Measurements from ENCODE around the gene AMPH. TPM values are rescaled to one million over a fixed set of nuclear protein-coding genes. Genes with fewer than 3 reads are reported as not detected.

Gene AMPH
- total and polyA plus RNA-seq, 7 experiments from 2014 or later: 0.11 to 0.28 TPM; not detected in 5

DNA sequence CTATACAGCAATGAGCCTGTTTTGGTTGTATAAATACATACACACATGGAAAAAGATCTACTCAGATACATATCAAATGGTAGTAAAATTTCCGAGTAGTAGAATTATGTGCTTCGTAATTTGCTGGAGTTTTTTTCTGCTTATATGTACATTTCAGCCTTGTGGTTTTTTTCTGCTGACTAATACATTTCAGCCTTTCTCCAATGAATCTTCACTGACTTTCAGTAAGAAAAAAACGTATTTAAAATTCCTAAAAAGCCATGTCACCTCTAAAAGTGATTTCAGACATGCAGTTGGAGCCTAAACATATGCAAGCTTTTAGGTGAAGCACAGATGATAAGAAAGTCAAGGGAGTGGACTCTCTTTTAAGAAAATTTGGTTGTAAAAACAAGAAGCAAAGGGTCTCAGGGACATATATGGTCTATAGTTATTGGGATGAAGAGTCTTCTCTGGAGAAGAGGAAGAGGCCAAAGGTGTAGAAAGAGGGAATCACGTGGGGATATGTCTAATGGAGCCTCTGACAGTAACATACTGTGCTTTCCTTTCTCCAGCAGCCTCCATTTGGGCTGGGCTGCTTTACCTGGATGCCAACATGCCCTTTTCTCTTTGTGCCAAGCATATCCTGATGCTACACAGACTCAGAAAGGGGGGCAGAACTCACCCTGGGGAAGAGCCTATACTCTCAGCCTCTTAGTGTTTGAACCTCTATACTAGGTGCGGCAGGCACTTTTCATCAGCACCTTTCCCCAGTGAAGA is 2.4 kb downstream of the AMPH start:
- Histone ChIP-seq H3K36me3 (ENCODE audit: control insufficient read depth in 2 of 3, insufficient read depth in 3 of 3, low read length in 3 of 3) (no peaks in the 10 kb centered on the region), H3K9me3 (ENCODE audit: control insufficient read depth in 2 of 3, low read length in 3 of 3) (no peaks in the 10 kb centered on the region), H3K4me3 (ENCODE audit: low read length) (no peak overlapping the region), H3K27ac (ENCODE audit: low read depth, low read length) (no peak overlapping the region), H3K27me3 (ENCODE audit: control insufficient read depth in 2 of 2, insufficient read depth in 2 of 2, low read length in 2 of 2) (no peaks in the 10 kb centered on the region), H3K4me1 (ENCODE audit: control insufficient read depth in 2 of 2, insufficient read depth in 2 of 2, low read length in 2 of 2) (no peaks in the 10 kb centered on the region)
- POLR2A ChIA-PET: no interaction called here
- Mint-ChIP-seq H3K9me3 (peaks cover 0 to 26% (median 14%) of the 10 kb centered on the region in 11 donors), H3K4me3 (peak overlapping the region in 1 of 10 donors; percentile 76), H3K27me3 (peaks cover 35 to 76% (median 67%) of the 10 kb centered on the region in 5 donors), H3K36me3 (peaks cover 0 to 4% (median 0%) of the 10 kb centered on the region in 5 donors), H3K4me1 (peaks cover 0 to 22% (median 11%) of the 10 kb centered on the region in 7 donors), H3K27ac (no peak overlapping the region)
- CTCF ChIA-PET: no interaction called here
- DNase-seq: no peak
- ATAC-seq: no peak
- intact Hi-C loops (cut with micrococcal nuclease): no loop called here

DNA sequence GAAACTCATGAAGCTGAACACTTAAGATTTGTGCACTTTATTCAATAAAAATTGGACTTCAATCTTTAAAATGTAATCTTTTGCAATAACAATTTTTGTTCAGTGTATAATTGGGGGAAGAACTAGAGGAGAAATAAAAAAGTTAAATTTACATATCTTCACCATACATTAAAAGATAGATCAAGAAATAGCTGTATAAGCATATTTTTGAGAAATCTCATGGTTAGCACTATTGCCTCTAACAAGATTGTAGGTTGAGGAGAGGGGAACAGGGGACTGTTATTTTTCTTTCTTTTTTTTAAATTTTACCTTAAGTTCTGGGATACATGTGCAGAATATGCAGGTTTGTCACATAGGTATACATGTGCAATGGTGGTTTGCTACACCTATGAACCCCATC is 5.3 kb downstream of the AMPH start:
- H3K36me3 Mint-ChIP-seq: peaks cover 0 to 7% (median 0%) of the 10 kb centered on the region in 5 donors
- POLR2A ChIA-PET: no interaction called here
- intact Hi-C loops (cut with micrococcal nuclease): no loop called here
- no peaks in the 10 kb centered on the region for H3K27me3 ChIP-seq (ENCODE audit: control insufficient read depth in 2 of 2, insufficient read depth in 2 of 2, low read length in 2 of 2)
- H3K4me1 Mint-ChIP-seq: peaks cover 0 to 15% (median 11%) of the 10 kb centered on the region in 7 donors
- ATAC-seq: no peak
- H3K27ac ChIP-seq (ENCODE audit: low read depth, low read length): no peak overlapping the region
- H3K36me3 ChIP-seq (ENCODE audit: control insufficient read depth in 2 of 3, insufficient read depth in 3 of 3, low read length in 3 of 3): no peaks in the 10 kb centered on the region
- H3K9me3 Mint-ChIP-seq: peaks cover 0 to 33% (median 14%) of the 10 kb centered on the region in 11 donors
- no peak overlapping the region for H3K4me3 Mint-ChIP-seq
- no peak for DNase-seq
- peaks cover 31 to 76% (median 60%) of the 10 kb centered on the region in 5 donors for H3K27me3 Mint-ChIP-seq
- H3K9me3 ChIP-seq (ENCODE audit: control insufficient read depth in 2 of 3, low read length in 3 of 3): no peaks in the 10 kb centered on the region
- H3K27ac Mint-ChIP-seq: no peak overlapping the region
- CTCF ChIA-PET: no interaction called here
- H3K4me3 ChIP-seq (ENCODE audit: low read length): no peak overlapping the region
- H3K4me1 ChIP-seq (ENCODE audit: control insufficient read depth in 2 of 2, insufficient read depth in 2 of 2, low read length in 2 of 2): no peaks in the 10 kb centered on the region

DNA sequence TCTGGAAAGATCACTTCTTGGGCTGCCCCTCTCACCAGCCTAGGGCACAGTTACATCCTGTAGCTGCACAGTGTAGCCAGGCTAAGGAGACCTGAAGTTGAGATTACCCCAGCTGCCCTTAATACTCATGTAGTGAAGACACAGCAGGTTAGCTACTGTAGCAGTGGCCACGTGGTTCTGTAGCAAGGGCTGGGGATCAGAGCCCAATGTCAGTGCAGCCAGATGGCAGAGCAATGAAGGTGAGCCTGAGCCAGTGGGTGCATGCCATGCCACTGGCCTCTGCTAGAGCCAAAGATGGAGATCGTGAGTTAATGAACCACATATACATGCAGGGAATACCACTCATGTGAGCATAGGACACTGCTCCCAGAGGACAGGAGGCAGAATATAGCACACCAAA is 15.5 kb downstream of the AMPH start:
- H3K4me1 ChIP-seq (ENCODE audit: control insufficient read depth in 2 of 2, insufficient read depth in 2 of 2, low read length in 2 of 2): no peaks in the 10 kb centered on the region
- POLR2A ChIA-PET: no interaction called here
- no peak for ATAC-seq
- H3K9me3 ChIP-seq (ENCODE audit: control insufficient read depth in 2 of 3, low read length in 3 of 3): no peaks in the 10 kb centered on the region
- Mint-ChIP-seq H3K4me3 (no peak overlapping the region), H3K27me3 (peaks cover 2 to 23% (median 16%) of the 10 kb centered on the region in 5 donors), H3K36me3 (no peaks in the 10 kb centered on the region), H3K4me1 (no peaks in the 10 kb centered on the region), H3K27ac (no peak overlapping the region), H3K9me3 (no peaks in the 10 kb centered on the region)
- no peak overlapping the region for H3K4me3 ChIP-seq (ENCODE audit: low read length)
- no peak for DNase-seq
- CTCF ChIA-PET: no interaction called here
- no peaks in the 10 kb centered on the region for H3K36me3 ChIP-seq (ENCODE audit: control insufficient read depth in 2 of 3, insufficient read depth in 3 of 3, low read length in 3 of 3)
- no peak overlapping the region for H3K27ac ChIP-seq (ENCODE audit: low read depth, low read length)
- no peaks in the 10 kb centered on the region for H3K27me3 ChIP-seq (ENCODE audit: control insufficient read depth in 2 of 2, insufficient read depth in 2 of 2, low read length in 2 of 2)
- intact Hi-C loops (cut with micrococcal nuclease): no loop called here

DNA sequence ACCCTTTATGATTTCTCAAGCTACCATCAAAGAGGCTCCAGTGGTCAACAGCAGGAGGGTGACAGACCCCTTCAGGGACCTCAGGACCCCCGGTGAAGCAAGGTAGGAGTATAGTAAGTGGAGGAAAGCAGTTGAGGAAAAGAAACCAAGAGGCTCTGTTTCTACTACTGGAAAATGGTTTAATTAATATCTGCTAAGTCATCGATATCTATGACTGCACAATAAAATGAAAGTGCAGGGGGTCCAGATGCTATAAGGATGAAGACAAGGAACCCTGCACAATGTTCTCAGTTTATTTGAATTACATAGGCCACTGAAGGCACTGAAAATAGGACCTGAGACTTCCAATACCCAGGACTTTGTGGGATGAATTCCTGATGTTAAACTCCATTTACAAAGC is 23.7 kb downstream of the AMPH start:
- Histone ChIP-seq H3K27me3 (ENCODE audit: control insufficient read depth in 2 of 2, insufficient read depth in 2 of 2, low read length in 2 of 2) (no peaks in the 10 kb centered on the region), H3K4me3 (ENCODE audit: low read length) (no peak overlapping the region), H3K9me3 (ENCODE audit: control insufficient read depth in 2 of 3, low read length in 3 of 3) (no peaks in the 10 kb centered on the region), H3K4me1 (ENCODE audit: control insufficient read depth in 2 of 2, insufficient read depth in 2 of 2, low read length in 2 of 2) (no peaks in the 10 kb centered on the region), H3K27ac (ENCODE audit: low read depth, low read length) (no peak overlapping the region), H3K36me3 (ENCODE audit: control insufficient read depth in 2 of 3, insufficient read depth in 3 of 3, low read length in 3 of 3) (no peaks in the 10 kb centered on the region)
- Mint-ChIP-seq H3K4me3 (no peak overlapping the region), H3K9me3 (no peaks in the 10 kb centered on the region), H3K36me3 (no peaks in the 10 kb centered on the region), H3K4me1 (no peaks in the 10 kb centered on the region), H3K27ac (no peak overlapping the region), H3K27me3 (peaks cover 8 to 24% (median 18%) of the 10 kb centered on the region in 5 donors)
- intact Hi-C loops (cut with micrococcal nuclease): no loop called here
- ChIA-PET CTCF (no interaction called here), POLR2A (no interaction called here)
- DNase-seq (no peak), ATAC-seq (no peak)

DNA sequence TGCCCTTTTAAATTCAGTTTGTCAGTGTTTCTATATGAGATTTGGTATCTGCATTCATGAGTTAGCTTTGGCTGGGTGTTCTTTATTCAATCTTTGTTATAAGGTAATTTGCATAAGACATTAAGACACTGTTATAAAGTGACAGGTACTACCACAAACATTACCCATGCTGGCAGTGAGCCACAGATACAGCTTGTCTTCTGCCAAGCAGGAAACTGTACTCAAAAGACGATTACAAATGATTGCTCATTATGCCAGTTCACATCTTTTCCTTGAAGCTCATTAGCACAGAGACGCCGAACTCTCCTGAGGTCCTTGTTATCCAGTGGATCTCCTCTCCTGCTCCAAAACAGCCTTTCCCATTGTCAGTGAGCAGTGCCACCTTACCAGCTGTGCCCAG is 30.4 kb downstream of the AMPH start:
- Mint-ChIP-seq H3K27ac (no peak overlapping the region), H3K27me3 (peaks cover 0 to 13% (median 4%) of the 10 kb centered on the region in 5 donors), H3K4me1 (no peaks in the 10 kb centered on the region), H3K36me3 (no peaks in the 10 kb centered on the region), H3K9me3 (no peaks in the 10 kb centered on the region), H3K4me3 (no peak overlapping the region)
- H3K4me1 ChIP-seq (ENCODE audit: control insufficient read depth in 2 of 2, insufficient read depth in 2 of 2, low read length in 2 of 2): no peaks in the 10 kb centered on the region
- ChIA-PET CTCF (no interaction called here), POLR2A (no interaction called here)
- no peaks in the 10 kb centered on the region for H3K36me3 ChIP-seq (ENCODE audit: control insufficient read depth in 2 of 3, insufficient read depth in 3 of 3, low read length in 3 of 3)
- intact Hi-C loops (cut with micrococcal nuclease): no loop called here
- ATAC-seq (no peak), DNase-seq (no peak)
- H3K27ac ChIP-seq (ENCODE audit: low read depth, low read length): no peak overlapping the region
- H3K9me3 ChIP-seq (ENCODE audit: control insufficient read depth in 2 of 3, low read length in 3 of 3): no peaks in the 10 kb centered on the region
- H3K4me3 ChIP-seq (ENCODE audit: low read length): no peak overlapping the region
- no peaks in the 10 kb centered on the region for H3K27me3 ChIP-seq (ENCODE audit: control insufficient read depth in 2 of 2, insufficient read depth in 2 of 2, low read length in 2 of 2)

DNA sequence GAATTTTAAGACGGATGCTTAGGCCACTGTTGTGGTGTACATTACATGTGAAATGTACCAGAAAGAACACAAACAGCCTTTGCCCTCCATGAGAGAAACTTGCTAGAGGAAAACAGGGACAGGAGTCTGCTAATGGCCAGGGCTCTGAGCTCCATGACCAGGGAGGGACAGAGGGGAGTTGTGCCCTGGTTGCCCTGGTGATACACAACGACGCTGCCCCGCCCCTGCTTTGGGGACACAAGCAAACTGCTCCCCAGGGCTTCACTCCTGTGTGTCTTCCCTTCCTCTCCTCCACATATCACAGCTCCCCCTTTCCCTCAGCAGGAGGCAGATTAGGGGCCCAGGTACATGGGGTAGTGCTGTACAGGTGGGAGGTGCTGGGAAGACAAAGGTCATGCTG is 36.2 kb downstream of the AMPH start:
- no peak overlapping the region for H3K27ac Mint-ChIP-seq
- H3K36me3 ChIP-seq (ENCODE audit: control insufficient read depth in 2 of 3, insufficient read depth in 3 of 3, low read length in 3 of 3): no peaks in the 10 kb centered on the region
- H3K9me3 Mint-ChIP-seq: peaks cover 0 to 3% (median 0%) of the 10 kb centered on the region in 11 donors
- ChIA-PET CTCF (interaction anchor here (0.6 kb wide), 1 partner anchor 26 kb away, joined by 4 read pairs; no protein-coding TSS in a partner anchor), POLR2A (no interaction called here)
- H3K36me3 Mint-ChIP-seq: no peaks in the 10 kb centered on the region
- no peaks in the 10 kb centered on the region for H3K9me3 ChIP-seq (ENCODE audit: control insufficient read depth in 2 of 3, low read length in 3 of 3)
- intact Hi-C loops (cut with micrococcal nuclease): no loop called here
- no peak overlapping the region for H3K4me3 Mint-ChIP-seq
- H3K27me3 Mint-ChIP-seq: peaks cover 0 to 13% (median 7%) of the 10 kb centered on the region in 5 donors
- H3K4me1 Mint-ChIP-seq: no peaks in the 10 kb centered on the region
- no peak overlapping the region for H3K27ac ChIP-seq (ENCODE audit: low read depth, low read length)
- DNase-seq (no peak), ATAC-seq (no peak)
- no peak overlapping the region for H3K4me3 ChIP-seq (ENCODE audit: low read length)
- no peaks in the 10 kb centered on the region for H3K27me3 ChIP-seq (ENCODE audit: control insufficient read depth in 2 of 2, insufficient read depth in 2 of 2, low read length in 2 of 2)
- no peaks in the 10 kb centered on the region for H3K4me1 ChIP-seq (ENCODE audit: control insufficient read depth in 2 of 2, insufficient read depth in 2 of 2, low read length in 2 of 2)

DNA sequence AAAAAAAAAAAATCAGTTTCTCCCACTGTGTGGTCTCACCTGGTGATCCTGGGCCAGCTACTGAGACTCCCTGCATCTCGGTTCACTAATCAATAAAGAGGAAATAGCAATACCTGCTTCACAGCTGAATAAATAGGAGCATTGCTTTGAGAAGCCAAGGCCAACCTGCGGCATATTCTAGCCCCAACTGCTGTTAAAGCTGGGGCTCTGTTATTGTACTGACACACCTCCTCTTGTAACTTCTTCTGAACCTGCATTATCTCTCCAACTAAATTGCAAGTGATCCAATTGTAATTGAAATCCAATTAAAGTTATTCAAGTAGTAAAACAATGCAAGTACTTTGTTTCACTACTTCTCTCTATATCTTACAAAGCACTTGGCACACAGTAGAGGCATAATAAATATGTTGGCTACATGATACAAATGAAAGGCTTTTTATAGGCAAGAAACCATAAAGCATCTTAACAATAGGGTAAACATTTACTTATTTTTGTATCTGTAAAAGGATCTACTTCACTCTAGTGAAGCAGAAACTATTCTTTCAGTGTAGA is 38.4 kb downstream of the AMPH start:
- CTCF ChIA-PET: interaction anchor here (0.7 kb wide), 1 partner anchor 861 kb away, joined by 3 read pairs; no protein-coding TSS in a partner anchor
- no peak overlapping the region for H3K27ac ChIP-seq (ENCODE audit: low read depth, low read length)
- no peak for ATAC-seq
- no peaks in the 10 kb centered on the region for H3K36me3 ChIP-seq (ENCODE audit: control insufficient read depth in 2 of 3, insufficient read depth in 3 of 3, low read length in 3 of 3)
- H3K4me1 ChIP-seq (ENCODE audit: control insufficient read depth in 2 of 2, insufficient read depth in 2 of 2, low read length in 2 of 2): no peaks in the 10 kb centered on the region
- H3K9me3 ChIP-seq (ENCODE audit: control insufficient read depth in 2 of 3, low read length in 3 of 3): no peaks in the 10 kb centered on the region
- no peaks in the 10 kb centered on the region for H3K27me3 ChIP-seq (ENCODE audit: control insufficient read depth in 2 of 2, insufficient read depth in 2 of 2, low read length in 2 of 2)
- no peaks in the 10 kb centered on the region for H3K36me3 Mint-ChIP-seq
- intact Hi-C loops (cut with micrococcal nuclease): no loop called here
- H3K27me3 Mint-ChIP-seq: peaks cover 0 to 17% (median 5%) of the 10 kb centered on the region in 5 donors
- H3K4me3 Mint-ChIP-seq: no peak overlapping the region
- no peak for DNase-seq
- no peak overlapping the region for H3K4me3 ChIP-seq (ENCODE audit: low read length)
- H3K4me1 Mint-ChIP-seq: no peaks in the 10 kb centered on the region
- H3K27ac Mint-ChIP-seq: no peak overlapping the region
- H3K9me3 Mint-ChIP-seq: peaks cover 0 to 3% (median 0%) of the 10 kb centered on the region in 11 donors
- POLR2A ChIA-PET: no interaction called here
